Measurements from ENCODE around the gene IMPG2.

IMPG2 gene

GRCh38 chr3:101273156-101273555 is 47.2 kb downstream of the IMPG2 start:
- DNase-seq = no peak

- no peak for DNase-seq
These were observed 48.6 kb downstream of the IMPG2 start for GRCh38 chr3:101271728-101272127.

GRCh38 chr3:101270149-101270548 is 50.2 kb downstream of the IMPG2 start:
- peak; percentile 41 for DNase-seq

GRCh38 chr3:101268971-101269671 is 51.3 kb downstream of the IMPG2 start:
- DNase-seq = no peak

GRCh38 chr3:101268141-101268540 is 52.2 kb downstream of the IMPG2 start:
- no peak for DNase-seq

GRCh38 chr3:101266566-101266965 is 53.8 kb downstream of the IMPG2 start:
- DNase-seq = no peak

GRCh38 chr3:101266071-101266470 is 54.3 kb downstream of the IMPG2 start:
- no peak for DNase-seq

- peak; percentile 45 for DNase-seq
These were observed 57.8 kb downstream of the IMPG2 start for GRCh38 chr3:101262393-101263240.

GRCh38 chr3:101261506-101261905 is 58.9 kb downstream of the IMPG2 start:
- DNase-seq = no peak

- DNase-seq = peak; percentile 23
These were observed 60.7 kb downstream of the IMPG2 start for GRCh38 chr3:101259485-101260341.

GRCh38 chr3:101256511-101256910 is 63.9 kb downstream of the IMPG2 start:
- no peak for DNase-seq

GRCh38 chr3:101255441-101255840 is 64.9 kb downstream of the IMPG2 start:
- no peak for DNase-seq

- no peak for DNase-seq
These were observed 67.0 kb downstream of the IMPG2 start for GRCh38 chr3:101253396-101253795.

GRCh38 chr3:101252945-101253344 is 67.4 kb downstream of the IMPG2 start:
- DNase-seq = no peak

GRCh38 chr3:101252307-101252706 is 68.1 kb downstream of the IMPG2 start:
- DNase-seq = no peak

- DNase-seq = no peak
These were observed 68.9 kb downstream of the IMPG2 start for GRCh38 chr3:101251441-101251840.

- no peak for DNase-seq
These were observed 70.9 kb downstream of the IMPG2 start for GRCh38 chr3:101249522-101249921.

- no peak for DNase-seq
These were observed 71.6 kb downstream of the IMPG2 start for GRCh38 chr3:101248736-101249135.

GRCh38 chr3:101244212-101244575 is 76.2 kb downstream of the IMPG2 start:
- no peak for DNase-seq

GRCh38 chr3:101243285-101244211 is 76.8 kb downstream of the IMPG2 start:
- DNase-seq = no peak

- no peak for DNase-seq
These were observed 79.5 kb downstream of the IMPG2 start for GRCh38 chr3:101240719-101241399.

GRCh38 chr3:101235048-101235447 is 85.3 kb downstream of the IMPG2 start:
- DNase-seq = no peak

All from NCI-H510A treated with DMSO at 0.1 percent for 48 hours (cell line).